HepG2 (cell line): ENCODE data around the gene RXFP1. TPM values are rescaled to one million over a fixed set of nuclear protein-coding genes. Genes with fewer than 3 reads are reported as not detected.

Experiments used
- ATAC-seq: fragments of 200-7000 bp; cut with Tn5 transposase; 3 replicates; pipeline ENCODE4 v1.9.1; 2020; ENCODE audit warnings: mild to moderate bottlenecking, moderate library complexity
- BruUV-seq: library from RNA; stranded (reverse); fragments of 400-500 nt; replicated peaks from 2 replicates; lab custom pipeline; 2021; lab: Mats Ljungman, UMichigan
- CTCF ChIA-PET: fragments of 300-600 bp; formaldehyde crosslinking; extraction: SDS; loops from one replicate; lab custom pipeline; 2021; ENCODE audit warnings: low total read pairs, inconsistent platforms, low intra/inter-chr PET ratio; lab: Yijun Ruan, JAX
- POLR2A ChIA-PET: fragments of 350-600 bp; sonication (Branson Sonifier 250); formaldehyde crosslinking; loops from one replicate; lab custom pipeline; 2020; ENCODE audit warnings: antibody characterized with exemption, inconsistent platforms; lab: Yijun Ruan, JAX
- DNase-seq: peaks from one replicate; pipeline ENCODE4 v3.0.0-alpha.2; 2015; ENCODE audit warnings: low spot score
- FAIRE-seq: peaks from 3 replicates; lab custom pipeline; 2011; peaks lifted over from hg19 to GRCh38; lab: Jason Lieb, UNC
- H2AFZ ChIP-seq: one replicate; pipeline ENCODE4 v1.6.1; 2011; ENCODE audit warnings: low read length, inconsistent platforms
- H3K27ac ChIP-seq: fragments of 300-600 bp; 3 replicates; pipeline ENCODE4 v1.8.0; 2011; ENCODE audit warnings: mixed run types, mild to moderate bottlenecking, mixed read lengths, low read length, inconsistent platforms; ENCODE audit not compliant: insufficient read depth; ENCODE audit errors: extremely low read length
- H3K27me3 ChIP-seq, 2 experiments: fragments of 200-600 bp in 1 of 2; 2 replicates in 1 of 2; 3 replicates in 1 of 2; pipeline versions ENCODE4 v1.6.0 to v1.8.0; 2011; ENCODE audit warnings: low read length in 2 of 2, mild to moderate bottlenecking in 2 of 2, moderate library complexity in 2 of 2, inconsistent platforms in 1 of 2; ENCODE audit not compliant: insufficient read depth in 2 of 2, control insufficient read depth in 1 of 2
- H3K36me3 ChIP-seq, 2 experiments: fragments of 200-600 bp in 1 of 2; replicated peaks in 1 of 2; 2 replicates in 1 of 2; 3 replicates in 1 of 2; pipeline versions ENCODE4 v1.5.1 to v1.8.0; 2011; ENCODE audit warnings: low read length in 2 of 2, inconsistent platforms in 1 of 2; ENCODE audit not compliant: insufficient read depth in 2 of 2, control insufficient read depth in 1 of 2
- H3K4me1 ChIP-seq: 2 replicates; pipeline ENCODE4 v1.5.1; 2012; ENCODE audit warnings: low read length, inconsistent platforms; ENCODE audit not compliant: insufficient read depth
- H3K4me2 ChIP-seq: 2 replicates; pipeline ENCODE4 v1.6.0; 2011; ENCODE audit warnings: low read depth, low read length, inconsistent platforms
- H3K4me3 ChIP-seq, 3 experiments: fragments of 200-600 bp in 1 of 3; sonication (generic), shearing (Covaris generic) in 1 of 3; replicated peaks in 1 of 3; 2 replicates each; pipeline ENCODE4 v1.5.1; 2011 to 2016; ENCODE audit warnings: low read length in 3 of 3, inconsistent platforms in 2 of 3, low read depth in 2 of 3, mild to moderate bottlenecking in 2 of 3, control low read depth in 1 of 3, mixed read lengths in 1 of 3; ENCODE audit not compliant: insufficient read depth in 1 of 3
- H3K79me2 ChIP-seq: one replicate; pipeline ENCODE4 v1.6.1; 2011; ENCODE audit warnings: low read length, inconsistent platforms; ENCODE audit not compliant: insufficient read depth
- H3K9ac ChIP-seq: 2 replicates; pipeline ENCODE4 v1.6.0; 2011; ENCODE audit warnings: mild to moderate bottlenecking, low read depth, low read length, inconsistent platforms; ENCODE audit not compliant: insufficient read depth
- H3K9me3 ChIP-seq: 2 replicates; pipeline ENCODE4 v1.5.1; 2012; ENCODE audit warnings: mild to moderate bottlenecking, low read length
- H4K20me1 ChIP-seq: 2 replicates; pipeline ENCODE4 v1.6.0; 2011; ENCODE audit warnings: inconsistent platforms, mild to moderate bottlenecking, low read length, moderate library complexity; ENCODE audit not compliant: insufficient read depth
- AGO1 ChIP-seq: fragments of 200-400 bp; formaldehyde crosslinking; IDR thresholded peaks from 2 replicates; pipeline ENCODE4 v1.6.1; 2017; ENCODE audit warnings: mild to moderate bottlenecking, low read depth, low read length, moderate library complexity; ENCODE audit not compliant: poor library complexity, severe bottlenecking
- ATAD3A ChIP-seq: sonication (generic); formaldehyde crosslinking; IDR thresholded peaks from 2 replicates; pipeline ENCODE4 v1.4.0; 2020; ENCODE audit warnings: missing genetic modification reagents
- CC2D1A ChIP-seq: sonication (generic); formaldehyde crosslinking; IDR thresholded peaks from 2 replicates; pipeline ENCODE4 v1.8.1; 2023; ENCODE audit warnings: mild to moderate bottlenecking, missing genetic modification reagents
- FOXJ3 ChIP-seq: sonication (generic); formaldehyde crosslinking; IDR thresholded peaks from 2 replicates; pipeline ENCODE4 v1.4.0; 2020; ENCODE audit warnings: missing genetic modification reagents, mild to moderate bottlenecking, borderline replicate concordance
- GZF1 ChIP-seq: sonication (generic); formaldehyde crosslinking; IDR thresholded peaks from 2 replicates; pipeline ENCODE4 v1.5.1; 2020; ENCODE audit warnings: mild to moderate bottlenecking, missing genetic modification reagents
- HIVEP1 ChIP-seq: sonication (generic); formaldehyde crosslinking; IDR thresholded peaks from 2 replicates; pipeline ENCODE4 v1.4.0; 2020; ENCODE audit warnings: mild to moderate bottlenecking, missing genetic modification reagents
- KDM3A ChIP-seq: IDR thresholded peaks from 2 replicates; pipeline ENCODE4 v1.6.1; 2018; ENCODE audit warnings: low read depth, missing compliant biosample characterization
- NFE2L1 ChIP-seq: sonication (generic); formaldehyde crosslinking; IDR thresholded peaks from 2 replicates; pipeline ENCODE4 v1.4.0; 2020; ENCODE audit warnings: missing genetic modification reagents, mild to moderate bottlenecking, borderline replicate concordance
- SMARCC2 ChIP-seq: fragments of 450-650 bp; IDR thresholded peaks from 2 replicates; pipeline ENCODE4 v1.6.1; 2017; ENCODE audit warnings: antibody characterized with exemption, mild to moderate bottlenecking
- ZNF180 ChIP-seq: sonication (generic); formaldehyde crosslinking; IDR thresholded peaks from 2 replicates; pipeline ENCODE4 v1.4.0; 2020; ENCODE audit warnings: low read depth, missing genetic modification reagents, borderline replicate concordance
- ZNF431 ChIP-seq: sonication (generic); formaldehyde crosslinking; IDR thresholded peaks from 2 replicates; pipeline ENCODE4 v1.9.0; 2022; ENCODE audit warnings: missing genetic modification reagents, low read depth, mild to moderate bottlenecking, borderline replicate concordance
- ZNF720 ChIP-seq: sonication (generic); formaldehyde crosslinking; IDR thresholded peaks from 2 replicates; pipeline ENCODE4 v1.4.0; 2020; ENCODE audit warnings: missing genetic modification reagents
- WGBS: methylation state at CpG from one replicate; pipeline ENCODE4 v1.1.6; 2017; ENCODE audit warnings: low lambda C conversion rate; 5-methylcytosine and 5-hydroxymethylcytosine counted together
- in situ Hi-C: cut with HindIII; loops from 2 replicates; pipeline ENCODE4 v1.10.0; 2017; ENCODE audit warnings: low pct_unique_long_range_greater_than_20kb; ENCODE audit not compliant: extremely low pct_ligation_motif_present
- intact Hi-C: fragments of 100-400 bp; cut with micrococcal nuclease; formaldehyde crosslinking; loops from one replicate; pipeline ENCODE4 v1.10.0; 2022; ENCODE audit not compliant: unreplicated experiment
- polyA plus RNA-seq, 8 experiments: library from polyadenylated mRNA; depleted of rRNA in 3 of 8; stranded (reverse) in 7 of 8; unstranded in 1 of 8; fragments of >200 nt; fragmentation: Illumina TruSeq in 4 of 8; extraction: Trizol in 4 of 8; gene quantifications; 2 replicates each; pipeline versions ENCODE4 v1.2.1 to v1.2.3, GENCODE V29; 2011 to 2016; ENCODE audit warnings: low read depth in 4 of 8, missing spikeins in 1 of 8, mixed read lengths in 1 of 8; ENCODE audit not compliant: insufficient read depth in 1 of 8
- total RNA-seq, 5 experiments: library from RNA; depleted of rRNA; stranded (reverse); fragments of >200 nt; fragmentation: Illumina TruSeq; extraction: Trizol; gene quantifications; 2 replicates each; pipeline ENCODE4 v1.2.3, GENCODE V29; 2016; ENCODE audit warnings: low read depth in 1 of 5
- TF ChIP-seq, protein P1 (sequence below): sonication (generic); formaldehyde crosslinking; IDR thresholded peaks from 2 replicates; pipeline ENCODE4 v1.5.0; 2020; ENCODE audit warnings: missing genetic modification reagents

The RXFP1 gene
- total and polyA plus RNA-seq, 2 of the 13 experiments (the other 11 are each of a cell fraction or from before 2014, with no cell fraction given): not detected

DNA sequence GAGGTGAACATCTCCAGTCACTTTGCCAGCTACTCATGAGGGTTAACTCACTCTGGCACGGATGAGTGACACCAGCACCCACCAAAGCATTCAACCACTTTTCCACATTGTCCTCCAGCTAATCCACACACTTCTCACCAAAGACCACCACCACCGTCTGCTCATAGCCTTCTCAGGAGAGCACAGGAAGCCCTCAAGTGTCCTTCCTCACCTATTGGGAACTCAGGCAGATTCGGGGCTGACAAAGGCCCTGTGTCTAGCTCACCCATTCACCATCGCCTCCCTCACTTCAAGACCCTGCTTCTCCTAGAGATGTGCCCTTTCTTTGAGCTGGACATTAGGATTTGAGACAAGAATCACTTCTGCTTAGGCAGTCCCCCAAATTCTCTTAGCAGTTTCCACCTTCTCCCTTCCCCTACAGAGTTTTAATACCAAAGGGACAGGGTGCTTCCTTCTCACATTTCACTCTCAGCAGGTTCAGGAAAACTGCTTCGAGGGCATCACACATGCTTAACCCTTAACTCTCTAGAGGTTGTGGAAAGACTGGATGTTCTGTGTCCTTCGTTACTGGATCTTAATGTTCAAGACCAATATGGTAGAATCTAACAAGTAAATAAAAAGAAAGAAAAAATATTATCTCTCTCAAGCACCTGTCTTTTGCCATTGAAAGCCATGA is 11.0 kb downstream of the RXFP1 start:
- Histone ChIP-seq H3K79me2 (no peaks in the 10 kb centered on the region), H3K27ac (no peak overlapping the region), H3K9ac (no peak overlapping the region), H3K27me3 (no peaks in the 10 kb centered on the region), H4K20me1 (no peaks in the 10 kb centered on the region), H2AFZ (no peak overlapping the region), H3K4me3 (no peak overlapping the region), H3K4me2 (no peak overlapping the region), H3K36me3 (no peaks in the 10 kb centered on the region), H3K9me3 (no peaks in the 10 kb centered on the region), H3K4me1 (no peaks in the 10 kb centered on the region)
- no TSS peak for BruUV-seq
- FAIRE-seq: no peak
- ChIA-PET POLR2A (no interaction called here), CTCF (no interaction called here)
- WGBS: 2% methylated on average over 6 of the region's 6 CpGs
- DNase-seq: no peak
- intact Hi-C loops: no loop called here
- in situ Hi-C loops: no loop called here
- ATAC-seq: no peak
- TF ChIP-seq GZF1 (CRISPR knock-in tag) (no peak), SMARCC2 (no peak), AGO1 (no peak), CC2D1A (CRISPR knock-in tag) (no peak), NFE2L1 (CRISPR knock-in tag) (no peak), HIVEP1 (CRISPR knock-in tag) (no peak), KDM3A (CRISPR knock-in tag) (no peak), ATAD3A (CRISPR knock-in tag) (no peak), ZNF431 (CRISPR knock-in tag) (no peak), FOXJ3 (CRISPR knock-in tag) (no peak), ZNF180 (CRISPR knock-in tag) (no peak), ZNF720 (CRISPR knock-in tag) (no peak)
- TF ChIP-seq, protein P1, sequence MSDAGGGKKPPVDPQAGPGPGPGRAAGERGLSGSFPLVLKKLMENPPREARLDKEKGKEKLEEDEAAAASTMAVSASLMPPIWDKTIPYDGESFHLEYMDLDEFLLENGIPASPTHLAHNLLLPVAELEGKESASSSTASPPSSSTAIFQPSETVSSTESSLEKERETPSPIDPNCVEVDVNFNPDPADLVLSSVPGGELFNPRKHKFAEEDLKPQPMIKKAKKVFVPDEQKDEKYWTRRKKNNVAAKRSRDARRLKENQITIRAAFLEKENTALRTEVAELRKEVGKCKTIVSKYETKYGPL: no peak
